HepG2 (cell line): ENCODE measurements around the gene PDGFA. TPM values are rescaled to one million over a fixed set of nuclear protein-coding genes. Genes with fewer than 3 reads are reported as not detected.

ENCODE experiments used
- ATAC-seq: fragments of 200-7000 bp; cut with Tn5 transposase; 3 replicates; pipeline ENCODE4 v1.9.1; 2020; ENCODE audit warnings: mild to moderate bottlenecking, moderate library complexity
- BruUV-seq: library from RNA; stranded (reverse); fragments of 400-500 nt; replicated peaks from 2 replicates; lab custom pipeline; 2021; lab: Mats Ljungman, UMichigan
- CTCF ChIA-PET: fragments of 300-600 bp; formaldehyde crosslinking; extraction: SDS; loops from one replicate; lab custom pipeline; 2021; ENCODE audit warnings: low total read pairs, inconsistent platforms, low intra/inter-chr PET ratio; lab: Yijun Ruan, JAX
- POLR2A ChIA-PET: fragments of 350-600 bp; sonication (Branson Sonifier 250); formaldehyde crosslinking; loops from one replicate; lab custom pipeline; 2020; ENCODE audit warnings: antibody characterized with exemption, inconsistent platforms; lab: Yijun Ruan, JAX
- DNase-seq: peaks from one replicate; pipeline ENCODE4 v3.0.0-alpha.2; 2015; ENCODE audit warnings: low spot score
- FAIRE-seq: peaks from 3 replicates; lab custom pipeline; 2011; peaks lifted over from hg19 to GRCh38; lab: Jason Lieb, UNC
- H2AFZ ChIP-seq: one replicate; pipeline ENCODE4 v1.6.1; 2011; ENCODE audit warnings: low read length, inconsistent platforms
- H3K27ac ChIP-seq: fragments of 300-600 bp; 3 replicates; pipeline ENCODE4 v1.8.0; 2011; ENCODE audit warnings: mixed run types, mild to moderate bottlenecking, mixed read lengths, low read length, inconsistent platforms; ENCODE audit not compliant: insufficient read depth; ENCODE audit errors: extremely low read length
- H3K27me3 ChIP-seq, 2 experiments: fragments of 200-600 bp in 1 of 2; 2 replicates in 1 of 2; 3 replicates in 1 of 2; pipeline versions ENCODE4 v1.6.0 to v1.8.0; 2011; ENCODE audit warnings: low read length in 2 of 2, mild to moderate bottlenecking in 2 of 2, moderate library complexity in 2 of 2, inconsistent platforms in 1 of 2; ENCODE audit not compliant: insufficient read depth in 2 of 2, control insufficient read depth in 1 of 2
- H3K36me3 ChIP-seq, 2 experiments: fragments of 200-600 bp in 1 of 2; replicated peaks in 1 of 2; 2 replicates in 1 of 2; 3 replicates in 1 of 2; pipeline versions ENCODE4 v1.5.1 to v1.8.0; 2011; ENCODE audit warnings: low read length in 2 of 2, inconsistent platforms in 1 of 2; ENCODE audit not compliant: insufficient read depth in 2 of 2, control insufficient read depth in 1 of 2
- H3K4me1 ChIP-seq: 2 replicates; pipeline ENCODE4 v1.5.1; 2012; ENCODE audit warnings: low read length, inconsistent platforms; ENCODE audit not compliant: insufficient read depth
- H3K4me2 ChIP-seq: 2 replicates; pipeline ENCODE4 v1.6.0; 2011; ENCODE audit warnings: low read depth, low read length, inconsistent platforms
- H3K4me3 ChIP-seq, 3 experiments: fragments of 200-600 bp in 1 of 3; sonication (generic), shearing (Covaris generic) in 1 of 3; replicated peaks in 1 of 3; 2 replicates each; pipeline ENCODE4 v1.5.1; 2011 to 2016; ENCODE audit warnings: low read length in 3 of 3, inconsistent platforms in 2 of 3, low read depth in 2 of 3, mild to moderate bottlenecking in 2 of 3, control low read depth in 1 of 3, mixed read lengths in 1 of 3; ENCODE audit not compliant: insufficient read depth in 1 of 3
- H3K79me2 ChIP-seq: one replicate; pipeline ENCODE4 v1.6.1; 2011; ENCODE audit warnings: low read length, inconsistent platforms; ENCODE audit not compliant: insufficient read depth
- H3K9ac ChIP-seq: 2 replicates; pipeline ENCODE4 v1.6.0; 2011; ENCODE audit warnings: mild to moderate bottlenecking, low read depth, low read length, inconsistent platforms; ENCODE audit not compliant: insufficient read depth
- H3K9me3 ChIP-seq: 2 replicates; pipeline ENCODE4 v1.5.1; 2012; ENCODE audit warnings: mild to moderate bottlenecking, low read length
- H4K20me1 ChIP-seq: 2 replicates; pipeline ENCODE4 v1.6.0; 2011; ENCODE audit warnings: inconsistent platforms, mild to moderate bottlenecking, low read length, moderate library complexity; ENCODE audit not compliant: insufficient read depth
- HNRNPL ChIP-seq: fragments of 200-400 bp; formaldehyde crosslinking; IDR thresholded peaks from 2 replicates; pipeline ENCODE4 v1.6.1; 2017; ENCODE audit warnings: mild to moderate bottlenecking, low read depth, low read length
- KLF16 ChIP-seq, 2 experiments: sonication (generic) in 1 of 2; formaldehyde crosslinking in 1 of 2; IDR thresholded peaks; 2 replicates each; pipeline versions ENCODE4 v1.6.1 to v1.8.0; 2016 to 2023; ENCODE audit warnings: missing genetic modification reagents in 2 of 2, missing compliant biosample characterization in 1 of 2
- MTA1 ChIP-seq: sonication (generic); formaldehyde crosslinking; IDR thresholded peaks from 2 replicates; pipeline ENCODE4 v1.4.0; 2020; ENCODE audit warnings: missing genetic modification reagents, mild to moderate bottlenecking, borderline replicate concordance
- NCOA2 ChIP-seq: sonication (generic); formaldehyde crosslinking; IDR thresholded peaks from 2 replicates; pipeline ENCODE4 v1.8.0; 2022; ENCODE audit warnings: inconsistent platforms
- PCBP2 ChIP-seq: fragments of 200-400 bp; formaldehyde crosslinking; optimal IDR thresholded peaks from 2 replicates; pipeline ENCODE3; 2018; ENCODE audit warnings: low read length, low read depth; ENCODE audit not compliant: poor library complexity, severe bottlenecking
- RBFOX2 ChIP-seq: fragments of 200-400 bp; formaldehyde crosslinking; IDR thresholded peaks from 2 replicates; pipeline ENCODE4 v1.6.1; 2017; ENCODE audit warnings: low read depth, mild to moderate bottlenecking, low read length
- RFX5 ChIP-seq: IDR thresholded peaks from 2 replicates; pipeline ENCODE4 v1.6.1; 2011; ENCODE audit warnings: low read depth, low read length, improper control_type of control experiment
- TAF15 ChIP-seq: fragments of 200-400 bp; formaldehyde crosslinking; IDR thresholded peaks from one replicate; pipeline ENCODE4 v1.6.1; 2018; ENCODE audit warnings: mild to moderate bottlenecking, low read depth, low read length; ENCODE audit not compliant: poor library complexity, severe bottlenecking
- TMF1 ChIP-seq: sonication (generic); formaldehyde crosslinking; IDR thresholded peaks from 2 replicates; pipeline ENCODE4 v1.8.1; 2022; ENCODE audit warnings: low read depth, missing genetic modification reagents
- TOE1 ChIP-seq: sonication (generic); formaldehyde crosslinking; IDR thresholded peaks from 2 replicates; pipeline ENCODE4 v1.4.0; 2020; ENCODE audit warnings: mild to moderate bottlenecking, missing genetic modification reagents
- ZNF367 ChIP-seq: sonication (generic); formaldehyde crosslinking; IDR thresholded peaks from 2 replicates; pipeline ENCODE4 v1.4.0; 2020; ENCODE audit warnings: missing genetic modification reagents, borderline replicate concordance
- ZNF549 ChIP-seq: sonication (generic); formaldehyde crosslinking; IDR thresholded peaks from 2 replicates; pipeline ENCODE4 v1.5.0; 2020; ENCODE audit warnings: missing genetic modification reagents
- ZNF703 ChIP-seq: sonication (generic); formaldehyde crosslinking; IDR thresholded peaks from 2 replicates; pipeline ENCODE4 v1.5.1; 2020; ENCODE audit warnings: missing genetic modification reagents, mild to moderate bottlenecking, moderate library complexity, borderline replicate concordance
- ZNF777 ChIP-seq: sonication (generic); formaldehyde crosslinking; IDR thresholded peaks from 2 replicates; pipeline ENCODE4 v1.4.0; 2020; ENCODE audit warnings: missing genetic modification reagents
- ZSCAN21 ChIP-seq: sonication (generic); formaldehyde crosslinking; IDR thresholded peaks from 2 replicates; pipeline ENCODE4 v1.8.0; 2022; ENCODE audit warnings: mild to moderate bottlenecking, missing genetic modification reagents, moderate library complexity, borderline replicate concordance
- WGBS: methylation state at CpG from one replicate; pipeline ENCODE4 v1.1.6; 2017; ENCODE audit warnings: low lambda C conversion rate; 5-methylcytosine and 5-hydroxymethylcytosine counted together
- in situ Hi-C: cut with HindIII; loops from 2 replicates; pipeline ENCODE4 v1.10.0; 2017; ENCODE audit warnings: low pct_unique_long_range_greater_than_20kb; ENCODE audit not compliant: extremely low pct_ligation_motif_present
- intact Hi-C: fragments of 100-400 bp; cut with micrococcal nuclease; formaldehyde crosslinking; loops from one replicate; pipeline ENCODE4 v1.10.0; 2022; ENCODE audit not compliant: unreplicated experiment
- polyA plus RNA-seq, 8 experiments: library from polyadenylated mRNA; depleted of rRNA in 3 of 8; stranded (reverse) in 7 of 8; unstranded in 1 of 8; fragments of >200 nt; fragmentation: Illumina TruSeq in 4 of 8; extraction: Trizol in 4 of 8; gene quantifications; 2 replicates each; pipeline versions ENCODE4 v1.2.1 to v1.2.3, GENCODE V29; 2011 to 2016; ENCODE audit warnings: low read depth in 4 of 8, missing spikeins in 1 of 8, mixed read lengths in 1 of 8; ENCODE audit not compliant: insufficient read depth in 1 of 8
- total RNA-seq, 5 experiments: library from RNA; depleted of rRNA; stranded (reverse); fragments of >200 nt; fragmentation: Illumina TruSeq; extraction: Trizol; gene quantifications; 2 replicates each; pipeline ENCODE4 v1.2.3, GENCODE V29; 2016; ENCODE audit warnings: low read depth in 1 of 5
- TF ChIP-seq, protein P1 (sequence below): sonication (generic); formaldehyde crosslinking; conservative IDR thresholded peaks from 2 replicates; pipeline ENCODE4 v1.4.0; 2020; ENCODE audit warnings: missing genetic modification reagents
- TF ChIP-seq, protein P2 (sequence below): sonication (generic); formaldehyde crosslinking; conservative IDR thresholded peaks from 2 replicates; pipeline ENCODE4 v1.4.0; 2020; ENCODE audit warnings: missing genetic modification reagents

PDGFA gene
- total and polyA plus RNA-seq, 2 of the 13 experiments (the other 11 are each of a cell fraction or from before 2014, with no cell fraction given), result 1.5 to 3.4 TPM

GRCh38 chr7:525740-526139 is 6.1 kb upstream of the PDGFA start:
- TF ChIP-seq ZNF549, result no peak
- no peak for TF ChIP-seq TAF15
- TF ChIP-seq, protein P1, sequence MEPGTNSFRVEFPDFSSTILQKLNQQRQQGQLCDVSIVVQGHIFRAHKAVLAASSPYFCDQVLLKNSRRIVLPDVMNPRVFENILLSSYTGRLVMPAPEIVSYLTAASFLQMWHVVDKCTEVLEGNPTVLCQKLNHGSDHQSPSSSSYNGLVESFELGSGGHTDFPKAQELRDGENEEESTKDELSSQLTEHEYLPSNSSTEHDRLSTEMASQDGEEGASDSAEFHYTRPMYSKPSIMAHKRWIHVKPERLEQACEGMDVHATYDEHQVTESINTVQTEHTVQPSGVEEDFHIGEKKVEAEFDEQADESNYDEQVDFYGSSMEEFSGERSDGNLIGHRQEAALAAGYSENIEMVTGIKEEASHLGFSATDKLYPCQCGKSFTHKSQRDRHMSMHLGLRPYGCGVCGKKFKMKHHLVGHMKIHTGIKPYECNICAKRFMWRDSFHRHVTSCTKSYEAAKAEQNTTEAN, result no peak
- TF ChIP-seq RFX5, result no peak
- TF ChIP-seq ZNF777 (CRISPR knock-in tag), result no peak
- no peak for TF ChIP-seq ZSCAN21 (CRISPR knock-in tag)
- Histone ChIP-seq H2AFZ (no peak overlapping the region), H3K27me3 (peaks cover 22 to 61% of the 10 kb centered on the region in 2 experiments; a peak in 4 of 5 replicates), H3K4me2 (no peak overlapping the region), H3K36me3 (no peaks in the 10 kb centered on the region), H4K20me1 (no peaks in the 10 kb centered on the region), H3K79me2 (no peaks in the 10 kb centered on the region), H3K4me3 (no peak overlapping the region), H3K27ac (no peak overlapping the region), H3K9me3 (no peaks in the 10 kb centered on the region), H3K4me1 (peaks cover 9% of the 10 kb centered on the region; the same call in 1 of the 2 replicates), H3K9ac (no peak overlapping the region)
- 44% methylated on average over 12 of the region's 12 CpGs for WGBS
- FAIRE-seq (no peak), DNase-seq (no peak), ATAC-seq (no peak)
- CTCF ChIA-PET, result no interaction called here
- intact Hi-C loops, result no loop called here
- POLR2A ChIA-PET, result interaction anchor here (0.6 kb wide), 1 partner anchor 9 kb away, joined by 4 read pairs; no protein-coding TSS in a partner anchor
- BruUV-seq, result no TSS peak
- in situ Hi-C loops, result no loop called here

- in situ Hi-C loops (no loop called here), intact Hi-C loops (no loop called here)
- Histone ChIP-seq H3K9ac (no peak overlapping the region), H3K27me3 (peaks cover 25 to 64% of the 10 kb centered on the region in 2 experiments; a peak in 4 of 5 replicates), H3K36me3 (no peaks in the 10 kb centered on the region), H3K4me2 (no peak overlapping the region), H3K4me1 (peaks cover 9% of the 10 kb centered on the region; the same call in 1 of the 2 replicates), H4K20me1 (no peaks in the 10 kb centered on the region), H3K27ac (no peak overlapping the region), H3K4me3 (no peak overlapping the region), H2AFZ (no peak overlapping the region), H3K79me2 (no peaks in the 10 kb centered on the region), H3K9me3 (no peaks in the 10 kb centered on the region)
- no TSS peak for BruUV-seq
- CTCF ChIA-PET, result no interaction called here
- 62% methylated on average over 9 of the region's 9 CpGs for WGBS
- DNase-seq, result no peak
- POLR2A ChIA-PET, result no interaction called here
- FAIRE-seq, result no peak
- no peak for ATAC-seq
- no peak for TF ChIP-seq RBFOX2
- TF ChIP-seq ZNF703, result no peak
- TF ChIP-seq, protein P2, sequence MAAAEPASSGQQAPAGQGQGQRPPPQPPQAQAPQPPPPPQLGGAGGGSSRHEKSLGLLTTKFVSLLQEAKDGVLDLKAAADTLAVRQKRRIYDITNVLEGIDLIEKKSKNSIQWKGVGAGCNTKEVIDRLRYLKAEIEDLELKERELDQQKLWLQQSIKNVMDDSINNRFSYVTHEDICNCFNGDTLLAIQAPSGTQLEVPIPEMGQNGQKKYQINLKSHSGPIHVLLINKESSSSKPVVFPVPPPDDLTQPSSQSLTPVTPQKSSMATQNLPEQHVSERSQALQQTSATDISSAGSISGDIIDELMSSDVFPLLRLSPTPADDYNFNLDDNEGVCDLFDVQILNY (CRISPR knock-in tag), result no peak
- no peak for TF ChIP-seq ZNF367
- TF ChIP-seq TMF1, result no peak
- no peak for TF ChIP-seq PCBP2
- TF ChIP-seq KLF16 (CRISPR knock-in tag; IDR thresholded peaks at IDR 0.05), result no peak
- TF ChIP-seq NCOA2 (CRISPR knock-in tag), result no peak
- no peak for TF ChIP-seq HNRNPL
- no peak for TF ChIP-seq MTA1 (CRISPR knock-in tag)
- no peak for TF ChIP-seq TOE1 (CRISPR knock-in tag)
These were observed 5.2 kb upstream of the PDGFA start for GRCh38 chr7:524800-525199.
